Tibial nerve (tissue), 4 donors: ENCODE measurements around the gene ADAMTS17. TPM values are rescaled to one million over a fixed set of nuclear protein-coding genes. Genes with fewer than 3 reads are reported as not detected.
A peak's percentile ranks its signal among the peaks of the same experiment; 100 is the strongest.

Experiments used
- DNase-seq, 2 donors: peaks; one replicate each; pipeline ENCODE4 v3.0.0-alpha.2; 2019; ENCODE audit warnings: low spot score in 2 of 2
- H3K27ac ChIP-seq, 4 donors: fragments of 200-600 bp; sonication (generic) in 3 of 4; one replicate each; pipeline ENCODE4 v1.5.1; 2017 to 2019; ENCODE audit warnings: mild to moderate bottlenecking in 1 of 4
- H3K27me3 ChIP-seq, 2 donors: fragments of 200-600 bp; sonication (generic) in 1 of 2; one replicate each; pipeline versions ENCODE4 v1.5.1 to v1.6.0; 2017 to 2019
- H3K36me3 ChIP-seq, 3 donors: fragments of 200-600 bp; sonication (generic); one replicate each; pipeline ENCODE4 v1.5.1; 2018 to 2019
- H3K4me1 ChIP-seq, 4 donors: fragments of 200-600 bp; sonication (generic) in 3 of 4; one replicate each; pipeline ENCODE4 v1.5.1; 2017 to 2019
- H3K4me3 ChIP-seq, 4 donors: fragments of 200-600 bp; sonication (generic) in 3 of 4; one replicate each; pipeline ENCODE4 v1.5.1; 2017 to 2019; ENCODE audit warnings: mild to moderate bottlenecking in 1 of 4, moderate library complexity in 1 of 4
- H3K9me3 ChIP-seq, 4 donors: fragments of 200-600 bp; sonication (generic) in 3 of 4; one replicate each; pipeline ENCODE4 v1.5.1; 2017 to 2019
- CTCF ChIP-seq, 5 experiments: fragments of 200-600 bp in 3 of 5; fragments of 450-650 bp in 2 of 5; sonication (generic) in 3 of 5; IDR thresholded peaks; one replicate each; pipeline ENCODE4 v1.5.1; 2016 to 2019; ENCODE audit warnings: antibody characterized with exemption in 5 of 5, mild to moderate bottlenecking in 3 of 5, moderate library complexity in 2 of 5
- EP300 ChIP-seq, 2 donors: sonication (generic); formaldehyde crosslinking; IDR thresholded peaks; one replicate each; pipeline ENCODE4 v1.6.1; 2017; ENCODE audit warnings: antibody characterized with exemption in 2 of 2, mild to moderate bottlenecking in 1 of 2
- POLR2A ChIP-seq, 2 donors: fragments of 450-650 bp; IDR thresholded peaks; one replicate each; pipeline ENCODE4 v1.6.1; 2017; ENCODE audit warnings: antibody characterized with exemption in 2 of 2, mild to moderate bottlenecking in 2 of 2, moderate library complexity in 2 of 2
- WGBS, 2 donors: methylation state at CpG; one replicate each; pipeline ENCODE4 v1.1.5; 2018; 5-methylcytosine and 5-hydroxymethylcytosine counted together
- total RNA-seq, 4 donors: library from RNA; depleted of rRNA; stranded (reverse); fragments of >200 nt; gene quantifications; one replicate each; pipeline ENCODE4 v1.1.0, GENCODE V29; 2016

ADAMTS17 gene
- total RNA-seq, 4 donors from 2014 or later, result 0.66 to 5.5 (median 3.7) TPM

- Histone ChIP-seq H3K4me3 (peak overlapping the region in 3 of 4 donors; percentile 16 to 45 (median 30)), H3K4me1 (peaks cover 0 to 22% (median 0%) of the 10 kb centered on the region in 4 donors), H3K27ac (peak overlapping the region in 3 of 4 donors; percentile 57 to 78 (median 70)), H3K9me3 (no peaks in the 10 kb centered on the region), H3K36me3 (no peaks in the 10 kb centered on the region), H3K27me3 (no peaks in the 10 kb centered on the region)
- WGBS, 2 donors, result 47 to 49% methylated on average over 25 of the region's 25 CpGs
- DNase-seq, result no peak
- peak; percentile 15 to 68 (median 61) for TF ChIP-seq CTCF (IDR thresholded peaks at IDR 0.05)
- peak in 1 of 2 donors; percentile 36 for TF ChIP-seq EP300 (IDR thresholded peaks at IDR 0.05)
- no peak for TF ChIP-seq POLR2A (IDR thresholded peaks at IDR 0.05)
These were observed 210.2 kb downstream of the ADAMTS17 start for GRCh38 chr15:100131321-100132224.

- DNase-seq, result no peak
- no peaks in the 10 kb centered on the region for H3K36me3 ChIP-seq
- H3K4me3 ChIP-seq, result no peak overlapping the region
- TF ChIP-seq EP300 (IDR thresholded peaks at IDR 0.05) (no peak), POLR2A (IDR thresholded peaks at IDR 0.05) (no peak), CTCF (IDR thresholded peaks at IDR 0.05) (no peak)
- peaks cover 0 to 30% (median 0%) of the 10 kb centered on the region in 4 donors for H3K4me1 ChIP-seq
- H3K27ac ChIP-seq, result no peak overlapping the region
- no peaks in the 10 kb centered on the region for H3K9me3 ChIP-seq
- H3K27me3 ChIP-seq, result no peaks in the 10 kb centered on the region
- 71 to 78% methylated on average over 9 of the region's 9 CpGs for WGBS, 2 donors
These were observed 212.1 kb downstream of the ADAMTS17 start for GRCh38 chr15:100129677-100130076.

GRCh38 chr15:100125401-100126191, 216.2 kb downstream of the ADAMTS17 start:
- Histone ChIP-seq H3K27me3 (no peaks in the 10 kb centered on the region), H3K9me3 (peaks cover 0 to 18% (median 8%) of the 10 kb centered on the region in 4 donors), H3K4me3 (no peak overlapping the region), H3K27ac (peak overlapping the region in 1 of 4 donors; percentile 56), H3K4me1 (peaks cover 0 to 15% (median 0%) of the 10 kb centered on the region in 4 donors), H3K36me3 (no peaks in the 10 kb centered on the region)
- WGBS, 2 donors, result 44 to 52% methylated on average over 19 of the region's 19 CpGs
- peak in 1 of 2 donors; percentile 55 for DNase-seq
- TF ChIP-seq EP300 (IDR thresholded peaks at IDR 0.05) (peak in 1 of 2 donors; percentile 72), POLR2A (IDR thresholded peaks at IDR 0.05) (no peak)

- Histone ChIP-seq H3K36me3 (no peaks in the 10 kb centered on the region), H3K4me3 (no peak overlapping the region), H3K4me1 (peaks cover 0 to 15% (median 0%) of the 10 kb centered on the region in 4 donors), H3K27me3 (no peaks in the 10 kb centered on the region), H3K27ac (peak overlapping the region in 1 of 4 donors; percentile 56), H3K9me3 (peaks cover 0 to 25% (median 8%) of the 10 kb centered on the region in 4 donors)
- no peak for DNase-seq
- TF ChIP-seq EP300 (IDR thresholded peaks at IDR 0.05) (no peak), POLR2A (IDR thresholded peaks at IDR 0.05) (no peak), CTCF (IDR thresholded peaks at IDR 0.05) (no peak)
- 89 to 92% methylated on average over 5 of the region's 5 CpGs for WGBS, 2 donors
These were observed 216.8 kb downstream of the ADAMTS17 start for GRCh38 chr15:100124936-100125335.

- Histone ChIP-seq H3K4me1 (peaks cover 0 to 11% (median 0%) of the 10 kb centered on the region in 4 donors), H3K27me3 (no peaks in the 10 kb centered on the region), H3K36me3 (no peaks in the 10 kb centered on the region), H3K4me3 (no peak overlapping the region), H3K27ac (no peak overlapping the region), H3K9me3 (peaks cover 0 to 28% (median 8%) of the 10 kb centered on the region in 4 donors)
- DNase-seq, result no peak
- TF ChIP-seq EP300 (IDR thresholded peaks at IDR 0.05), result no peak
- no peak for TF ChIP-seq CTCF (IDR thresholded peaks at IDR 0.05)
- TF ChIP-seq POLR2A (IDR thresholded peaks at IDR 0.05), result no peak
- WGBS, 2 donors, result 92 to 93% methylated on average over 14 of the region's 14 CpGs
These were observed 217.4 kb downstream of the ADAMTS17 start for GRCh38 chr15:100124361-100124760.
